CD4-positive, CD25-positive, alpha-beta regulatory T cell (primary cell): Measurements from ENCODE around the gene PRKCQ. TPM values are rescaled to one million over a fixed set of nuclear protein-coding genes. Genes with fewer than 3 reads are reported as not detected.

Experiments
- ATAC-seq, 2 donors: fragments of 150-1000 bp; cut with Tn5 transposase; one replicate each; pipeline ENCODE4 v1.10.0; 2021; ENCODE audit warnings: low read depth in 2 of 2, moderate number of reproducible peaks in 2 of 2, moderate library complexity in 1 of 2
- DNase-seq, 3 donors: peaks; one replicate each; pipeline versions ENCODE4 v3.0.0 to v3.0.0-alpha.2; 2012 to 2022; ENCODE audit warnings: mixed read lengths in 1 of 3
- H3K27ac ChIP-seq: one replicate; pipeline ENCODE4 v1.7.0; 2013; ENCODE audit warnings: mild to moderate bottlenecking, low read length; ENCODE audit not compliant: insufficient read depth, poor library complexity, severe bottlenecking
- H3K27me3 ChIP-seq: one replicate; pipeline ENCODE4 v1.7.0; 2013; ENCODE audit warnings: low read length; ENCODE audit not compliant: control insufficient read depth, insufficient read depth
- H3K36me3 ChIP-seq: one replicate; pipeline ENCODE4 v1.7.0; 2013; ENCODE audit warnings: mild to moderate bottlenecking, low read length, moderate library complexity; ENCODE audit not compliant: control insufficient read depth, insufficient read depth
- H3K4me1 ChIP-seq: 2 replicates; pipeline ENCODE4 v1.7.0; 2013; ENCODE audit warnings: mild to moderate bottlenecking, low read length; ENCODE audit not compliant: insufficient read depth, control insufficient read depth, poor library complexity, severe bottlenecking
- H3K4me3 ChIP-seq: one replicate; pipeline ENCODE4 v1.7.0; 2013; ENCODE audit warnings: low read depth, mild to moderate bottlenecking, low read length, moderate library complexity
- H3K9me3 ChIP-seq, 2 experiments: 1 replicate in 1 of 2; 2 replicates in 1 of 2; pipeline ENCODE4 v1.7.0; 2013; ENCODE audit warnings: low read length in 2 of 2, mild to moderate bottlenecking in 1 of 2, moderate library complexity in 1 of 2; ENCODE audit not compliant: control insufficient read depth in 2 of 2
- H3K27ac Mint-ChIP-seq, 3 donors: one replicate each; pipeline ENCODE4 v1.8.0; 2020 to 2022; ENCODE audit warnings: mild to moderate bottlenecking in 3 of 3, mixed read lengths in 3 of 3, moderate library complexity in 2 of 3
- H3K27me3 Mint-ChIP-seq: one replicate; pipeline ENCODE4 v1.8.0; 2022; ENCODE audit warnings: mild to moderate bottlenecking, mixed read lengths
- H3K36me3 Mint-ChIP-seq: one replicate; pipeline ENCODE4 v1.8.0; 2020; ENCODE audit warnings: mixed read lengths
- H3K4me1 Mint-ChIP-seq, 4 donors: one replicate each; pipeline ENCODE4 v1.8.0; 2020 to 2022; ENCODE audit warnings: mixed read lengths in 4 of 4, mild to moderate bottlenecking in 1 of 4
- H3K4me3 Mint-ChIP-seq, 4 donors: one replicate each; pipeline ENCODE4 v1.8.0; 2020 to 2022; ENCODE audit warnings: mild to moderate bottlenecking in 4 of 4, mixed read lengths in 4 of 4, moderate library complexity in 3 of 4
- H3K9me3 Mint-ChIP-seq, 7 donors: one replicate each; pipeline ENCODE4 v1.8.0; 2020 to 2022; ENCODE audit warnings: mixed read lengths in 7 of 7, mild to moderate bottlenecking in 3 of 7, moderate library complexity in 2 of 7
- polyA plus RNA-seq, 4 donors: library from polyadenylated mRNA; unstranded; fragments of 300-500 nt; fragmentation: Illumina TruSeq; gene quantifications; one replicate each; pipeline ENCODE4 v1.2.3, GENCODE V29; 2021
- total RNA-seq: library from RNA; stranded (reverse); gene quantifications from one replicate; pipeline ENCODE4 v1.2.3, GENCODE V29; 2022

The PRKCQ gene
- total and polyA plus RNA-seq, 5 donors from 2014 or later = 62.4 to 87.3 (median 69.2) TPM

DNA sequence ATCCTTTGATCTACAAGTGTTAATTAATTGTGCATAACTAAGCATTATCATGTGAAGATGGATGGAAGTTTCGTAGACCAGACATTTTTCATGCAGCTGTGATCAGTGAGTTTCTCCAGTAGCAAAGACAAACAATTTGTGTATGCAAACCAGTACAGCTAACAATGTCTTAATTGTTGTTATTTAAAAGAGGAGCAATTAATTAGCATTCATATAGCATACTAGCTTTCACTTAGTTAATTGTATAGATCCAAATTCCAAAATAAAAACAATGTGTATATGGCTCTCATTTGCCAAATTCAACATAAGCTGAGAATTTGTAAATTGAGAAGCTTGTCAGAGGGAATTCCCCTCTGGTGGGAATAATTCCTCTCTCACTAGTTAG is 22.6 kb upstream of the PRKCQ start:
- Histone ChIP-seq H3K36me3 (peaks cover 20% of the 10 kb centered on the region), H3K27me3 (no peaks in the 10 kb centered on the region), H3K4me1 (peaks cover 35% of the 10 kb centered on the region), H3K4me3 (no peak overlapping the region), H3K9me3 (no peaks in the 10 kb centered on the region), H3K27ac (no peak overlapping the region)
- DNase-seq (no peak), ATAC-seq (no peak)
- Mint-ChIP-seq H3K27ac (no peak overlapping the region), H3K36me3 (peaks cover 45% of the 10 kb centered on the region), H3K4me1 (peaks cover 48 to 81% (median 58%) of the 10 kb centered on the region in 4 donors), H3K4me3 (peak overlapping the region in 1 of 4 donors; percentile 17), H3K9me3 (peaks cover 0 to 2% (median 0%) of the 10 kb centered on the region in 7 donors), H3K27me3 (no peaks in the 10 kb centered on the region)

GRCh38 chr10:6602026-6602699 is 22.1 kb upstream of the PRKCQ start:
- ATAC-seq (no peak), DNase-seq (no peak)
- Mint-ChIP-seq H3K9me3 (peaks cover 0 to under 1% (median 0%) of the 10 kb centered on the region in 7 donors), H3K27ac (peak overlapping the region in 1 of 3 donors; percentile 86), H3K4me1 (peaks cover 47 to 81% (median 58%) of the 10 kb centered on the region in 4 donors), H3K36me3 (peaks cover 45% of the 10 kb centered on the region), H3K27me3 (no peaks in the 10 kb centered on the region), H3K4me3 (peak overlapping the region in 2 of 4 donors; percentile 1 to 17)
- peak overlapping the region; percentile 20 for H3K4me3 ChIP-seq
- H3K4me1 ChIP-seq = peaks cover 34% of the 10 kb centered on the region
- H3K27ac ChIP-seq = no peak overlapping the region
- no peaks in the 10 kb centered on the region for H3K9me3 ChIP-seq
- peaks cover 15% of the 10 kb centered on the region for H3K36me3 ChIP-seq
- no peaks in the 10 kb centered on the region for H3K27me3 ChIP-seq

DNA sequence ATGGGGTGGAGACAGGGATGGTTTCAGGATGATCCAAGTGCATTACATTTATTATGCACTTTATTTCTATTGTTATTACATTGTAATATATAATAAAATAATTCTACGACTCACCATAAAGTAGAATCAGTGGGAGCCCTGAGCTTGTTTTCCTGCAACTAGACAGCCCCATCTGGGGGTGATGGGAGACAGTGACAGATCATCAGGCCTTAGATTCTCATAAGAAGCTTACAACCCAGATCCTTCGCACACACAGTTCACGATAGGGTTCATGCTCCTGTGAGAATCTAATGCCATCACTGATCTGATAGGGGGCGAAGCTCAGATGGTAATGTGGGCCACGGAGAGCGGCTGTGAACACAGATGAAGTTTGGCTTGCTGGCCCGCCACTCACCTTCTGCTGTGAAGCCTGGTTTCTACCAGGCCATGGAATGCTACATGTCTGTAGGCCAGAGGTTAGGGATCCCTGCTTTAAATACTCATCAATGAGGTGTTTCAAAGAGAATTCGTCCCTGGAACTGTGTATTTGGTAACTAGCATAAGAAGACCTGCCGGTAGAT is 21.2 kb upstream of the PRKCQ start:
- H3K27me3 ChIP-seq = no peaks in the 10 kb centered on the region
- Mint-ChIP-seq H3K36me3 (peaks cover 44% of the 10 kb centered on the region), H3K9me3 (no peaks in the 10 kb centered on the region), H3K4me3 (peak overlapping the region; percentile 35 to 84 (median 58)), H3K4me1 (peaks cover 43 to 81% (median 54%) of the 10 kb centered on the region in 4 donors), H3K27ac (peak overlapping the region; percentile 74 to 93 (median 86)), H3K27me3 (no peaks in the 10 kb centered on the region)
- H3K4me1 ChIP-seq = peaks cover 29% of the 10 kb centered on the region
- peak overlapping the region; percentile 20 for H3K4me3 ChIP-seq
- peaks cover 20% of the 10 kb centered on the region for H3K36me3 ChIP-seq
- no peaks in the 10 kb centered on the region for H3K9me3 ChIP-seq
- H3K27ac ChIP-seq = no peak overlapping the region
- ATAC-seq (no peak), DNase-seq (peak in 1 of 3 donors; percentile 57)

DNA sequence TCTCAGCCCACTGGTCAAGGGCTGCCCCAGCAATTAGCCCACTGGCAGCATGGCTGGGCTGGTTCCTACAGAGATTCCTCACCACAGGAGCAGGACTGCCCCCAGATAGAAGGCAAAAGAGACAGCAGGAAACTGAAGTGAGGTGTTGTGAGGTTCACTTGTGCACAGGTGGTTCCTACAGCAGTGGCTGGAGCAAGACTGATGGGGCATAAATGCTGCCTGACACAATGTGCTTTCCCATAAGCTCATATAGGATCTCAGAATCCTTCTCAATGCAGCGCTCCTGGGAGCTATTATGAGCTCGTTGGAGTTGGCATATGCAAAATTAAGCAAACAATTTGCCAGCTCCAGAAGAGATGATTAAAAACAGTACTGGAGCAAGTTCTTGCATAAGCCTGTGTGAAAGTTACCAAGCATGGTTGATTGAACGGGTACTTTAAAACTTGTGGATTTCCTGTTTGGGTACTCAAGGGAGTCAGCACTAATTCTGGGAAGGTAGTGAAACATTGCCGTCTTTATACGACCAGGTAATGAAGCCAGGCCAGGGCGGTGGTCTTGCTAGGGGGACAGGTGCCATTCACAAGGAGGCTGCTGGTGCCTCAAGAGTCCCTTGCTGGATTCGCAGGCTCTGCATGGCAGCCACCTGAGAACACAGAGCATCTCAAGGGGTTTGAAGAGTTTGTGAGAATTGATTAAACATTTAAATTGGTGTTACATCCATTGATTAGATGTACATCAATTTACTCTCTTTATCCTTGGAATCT is 20.3 kb upstream of the PRKCQ start:
- H3K36me3 ChIP-seq = peaks cover 20% of the 10 kb centered on the region
- H3K4me1 ChIP-seq = peaks cover 34% of the 10 kb centered on the region
- DNase-seq = peak in 1 of 3 donors; percentile 56
- H3K9me3 ChIP-seq = no peaks in the 10 kb centered on the region
- Mint-ChIP-seq H3K27ac (peak overlapping the region; percentile 79 to 91 (median 86)), H3K27me3 (no peaks in the 10 kb centered on the region), H3K4me1 (peaks cover 52 to 84% (median 57%) of the 10 kb centered on the region in 4 donors), H3K9me3 (no peaks in the 10 kb centered on the region), H3K4me3 (peak overlapping the region in 3 of 4 donors; percentile 40 to 84 (median 77)), H3K36me3 (peaks cover 41% of the 10 kb centered on the region)
- no peaks in the 10 kb centered on the region for H3K27me3 ChIP-seq
- peak overlapping the region; percentile 49 for H3K4me3 ChIP-seq
- peak; percentile 24 for ATAC-seq
- H3K27ac ChIP-seq = peak overlapping the region; percentile 15

DNA sequence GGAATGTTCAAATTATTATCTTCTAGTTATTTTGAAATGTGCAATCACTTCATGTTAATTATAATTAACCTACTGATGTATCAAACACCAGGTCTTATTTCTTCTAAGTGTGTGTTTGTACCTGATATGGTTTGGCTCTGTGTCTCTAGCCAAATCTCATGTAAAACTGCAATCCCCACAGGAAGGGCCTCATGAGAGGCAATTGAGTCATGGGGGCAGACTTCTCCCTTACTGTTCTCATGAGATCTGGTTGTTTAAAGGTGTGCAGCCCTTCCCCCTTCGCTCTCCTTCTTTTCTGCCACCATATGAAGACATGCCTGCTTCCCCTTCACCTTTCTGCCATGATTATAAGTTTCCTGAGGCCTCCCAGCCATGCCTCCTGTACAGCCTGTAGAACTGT is 18.6 kb upstream of the PRKCQ start:
- H3K27ac ChIP-seq = peak overlapping the region; percentile 52
- ATAC-seq = no peak
- H3K4me3 Mint-ChIP-seq = peak overlapping the region in 3 of 4 donors; percentile 2 to 63 (median 40)
- H3K27me3 Mint-ChIP-seq = no peaks in the 10 kb centered on the region
- H3K36me3 Mint-ChIP-seq = peaks cover 34% of the 10 kb centered on the region
- H3K4me1 Mint-ChIP-seq = peaks cover 51 to 86% (median 60%) of the 10 kb centered on the region in 4 donors
- no peaks in the 10 kb centered on the region for H3K9me3 ChIP-seq
- H3K36me3 ChIP-seq = peaks cover 13% of the 10 kb centered on the region
- peak overlapping the region; percentile 16 for H3K4me3 ChIP-seq
- peak overlapping the region; percentile 86 to 91 (median 90) for H3K27ac Mint-ChIP-seq
- no peaks in the 10 kb centered on the region for H3K27me3 ChIP-seq
- peaks cover 44% of the 10 kb centered on the region for H3K4me1 ChIP-seq
- no peak for DNase-seq
- no peaks in the 10 kb centered on the region for H3K9me3 Mint-ChIP-seq

GRCh38 chr10:6597478-6597877 is 17.4 kb upstream of the PRKCQ start:
- Mint-ChIP-seq H3K27me3 (no peaks in the 10 kb centered on the region), H3K4me1 (peaks cover 63 to 92% (median 70%) of the 10 kb centered on the region in 4 donors), H3K9me3 (no peaks in the 10 kb centered on the region), H3K4me3 (peak overlapping the region in 3 of 4 donors; percentile 50 to 83 (median 62)), H3K36me3 (peaks cover 42% of the 10 kb centered on the region), H3K27ac (peak overlapping the region; percentile 60 to 91 (median 86))
- peaks cover 56% of the 10 kb centered on the region for H3K4me1 ChIP-seq
- H3K9me3 ChIP-seq = no peaks in the 10 kb centered on the region
- H3K27ac ChIP-seq = peak overlapping the region; percentile 83
- no peak for ATAC-seq
- H3K36me3 ChIP-seq = peaks cover 10% of the 10 kb centered on the region
- peak in 1 of 3 donors; percentile 43 for DNase-seq
- no peaks in the 10 kb centered on the region for H3K27me3 ChIP-seq
- no peak overlapping the region for H3K4me3 ChIP-seq

DNA sequence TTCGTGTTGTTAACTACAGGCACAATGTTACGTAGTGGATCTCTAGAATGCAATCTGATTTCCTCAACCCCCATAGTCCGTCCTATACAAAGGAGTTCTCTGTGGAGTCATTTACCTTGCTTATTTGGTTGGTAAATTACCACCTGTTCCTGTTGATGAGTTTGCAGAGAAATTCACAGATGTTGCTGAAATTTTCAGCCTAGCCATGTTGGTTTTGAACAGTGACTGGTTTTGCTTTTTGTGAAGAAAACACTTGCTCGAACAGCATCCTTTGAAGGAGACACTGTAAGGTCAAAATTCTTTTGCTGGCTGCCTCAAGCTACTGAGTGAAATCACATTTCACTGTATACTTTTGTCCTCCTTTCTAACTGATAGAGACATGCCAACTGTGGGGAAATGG is 15.4 kb upstream of the PRKCQ start:
- ATAC-seq (peak in 1 of 2 donors; percentile 26), DNase-seq (peak in 2 of 3 donors; percentile 34 to 57)
- Mint-ChIP-seq H3K4me3 (peak overlapping the region in 3 of 4 donors; percentile 58 to 65 (median 65)), H3K27me3 (no peaks in the 10 kb centered on the region), H3K27ac (peak overlapping the region; percentile 88 to 99 (median 92)), H3K4me1 (peaks cover 56 to 94% (median 71%) of the 10 kb centered on the region in 4 donors), H3K9me3 (no peaks in the 10 kb centered on the region), H3K36me3 (peaks cover 41% of the 10 kb centered on the region)
- Histone ChIP-seq H3K9me3 (no peaks in the 10 kb centered on the region), H3K27me3 (no peaks in the 10 kb centered on the region), H3K4me3 (peak overlapping the region; percentile 58), H3K4me1 (peaks cover 58% of the 10 kb centered on the region), H3K27ac (peak overlapping the region; percentile 83), H3K36me3 (peaks cover 15% of the 10 kb centered on the region)
